Suppressor macrophage treated with lipopolysaccharide for 1 hour (primary cell): ENCODE results near the gene S1PR3.

ENCODE experiments used
- DNase-seq, 3 donors: peaks; one replicate each; pipeline ENCODE4 v3.0.0-alpha.2; 2020 to 2022

The S1PR3 gene

GRCh38 chr9:89039104-89039465, 47.8 kb downstream of the S1PR3 start:
- DNase-seq: no peak

- DNase-seq: no peak
Observed at GRCh38 chr9:89039664-89040063, 48.4 kb downstream of the S1PR3 start.

GRCh38 chr9:89042984-89043383, 51.7 kb downstream of the S1PR3 start:
- no peak for DNase-seq

- DNase-seq: no peak
Observed at GRCh38 chr9:89044104-89044503, 52.8 kb downstream of the S1PR3 start.

GRCh38 chr9:89044881-89045280, 53.6 kb downstream of the S1PR3 start:
- no peak for DNase-seq

- DNase-seq: no peak
Observed at GRCh38 chr9:89046832-89047231, 55.6 kb downstream of the S1PR3 start.

- no peak for DNase-seq
Observed at GRCh38 chr9:89047667-89048066, 56.4 kb downstream of the S1PR3 start.

GRCh38 chr9:89048616-89049015, 57.3 kb downstream of the S1PR3 start:
- no peak for DNase-seq

GRCh38 chr9:89049646-89050045, 58.4 kb downstream of the S1PR3 start:
- no peak for DNase-seq

GRCh38 chr9:89051421-89052025, 60.3 kb downstream of the S1PR3 start:
- no peak for DNase-seq

GRCh38 chr9:89052470-89053097, 61.3 kb downstream of the S1PR3 start:
- no peak for DNase-seq

- no peak for DNase-seq
Observed at GRCh38 chr9:89053301-89053700, 62.0 kb downstream of the S1PR3 start.
